GM21367 (cell line): ENCODE data around the gene RNU5D-1.
A peak's percentile ranks its signal among the peaks of the same experiment; 100 is the strongest.
"Not testable (repeated sequence)": the region's sequence is repeated elsewhere in the genome, so short reads cannot be mapped to it uniquely, and the experiment has no call there.

ENCODE experiments used
- ATAC-seq: cut with Tn5 transposase; IDR thresholded peaks from one replicate; pipeline ENCODE4 v1.9.1; 2021; ENCODE audit not compliant: unreplicated experiment

Gene RNU5D-1

DNA sequence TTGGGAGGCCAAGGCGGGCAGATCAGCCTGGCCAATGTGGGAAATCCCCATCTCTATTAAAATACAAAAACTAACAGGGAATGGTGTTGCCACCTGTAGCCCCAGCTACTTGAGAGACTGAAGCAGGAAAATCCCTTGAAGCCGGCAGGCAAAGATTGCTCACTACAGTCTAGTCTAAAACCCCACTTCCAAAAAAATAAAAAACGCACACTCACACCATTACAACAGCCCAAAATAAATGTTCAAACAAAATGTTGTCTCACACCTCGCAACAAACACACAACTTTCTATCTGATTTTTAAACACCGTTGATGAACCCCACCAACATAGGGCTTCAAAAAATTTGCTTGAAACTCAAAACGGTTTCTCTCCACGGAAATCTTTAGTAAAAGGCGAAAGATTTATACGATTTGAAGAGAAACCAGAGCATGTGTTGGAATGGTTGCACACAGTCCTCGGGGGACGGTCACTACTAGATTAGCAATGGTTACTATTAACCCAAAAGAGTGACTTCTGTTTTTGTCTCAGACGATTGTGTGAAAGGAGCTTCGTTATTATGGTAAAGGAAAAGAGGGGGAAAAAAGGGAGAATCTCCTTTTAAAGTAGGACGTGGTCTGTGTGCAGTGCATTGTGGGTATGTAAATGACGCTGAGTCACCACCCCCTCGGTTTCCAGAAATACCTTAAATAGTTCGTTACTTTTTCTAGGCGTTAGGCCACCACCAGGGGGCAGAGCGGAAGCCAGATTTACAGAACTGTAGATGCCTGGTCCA, at the start of gene RNU5D-1:
RNU5D-1 (minus strand) TSS at position 430 of the 772 bp plus-strand sequence.
- ATAC-seq: peak; percentile 56

DNA sequence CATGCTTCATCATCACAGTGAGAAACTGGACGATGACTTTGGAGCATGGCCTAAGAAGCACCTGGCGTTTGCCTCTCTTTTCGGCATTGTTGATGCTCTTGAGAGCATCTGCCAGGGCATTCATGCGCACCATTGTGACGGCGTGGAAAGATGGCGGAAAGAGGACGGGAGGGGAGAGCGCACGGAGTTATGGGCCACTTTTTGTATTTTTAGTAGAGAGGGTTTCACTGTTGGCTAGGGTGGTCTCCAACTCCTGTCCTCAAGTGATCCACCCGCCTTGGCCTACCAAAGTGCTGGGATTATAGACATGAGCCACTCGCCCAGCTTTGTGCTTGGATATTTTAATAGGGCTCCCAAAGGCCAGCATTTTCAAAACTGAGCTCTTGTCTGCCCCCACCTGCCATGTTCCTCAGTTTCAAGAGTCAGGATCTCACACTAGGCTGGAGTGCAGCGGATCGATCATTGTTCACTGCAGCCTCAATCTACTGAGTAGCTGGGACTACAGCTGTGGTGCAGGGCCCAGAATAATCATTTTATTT, 49.7 kb upstream of the RNU5D-1 start:
- no peak for ATAC-seq

- ATAC-seq: no peak
Observed at GRCh38 chr1:44778705-44779576, 48.0 kb upstream of the RNU5D-1 start.

- ATAC-seq: no peak
Observed at GRCh38 chr1:44777969-44778635, 47.1 kb upstream of the RNU5D-1 start.

GRCh38 chr1:44777547-44777946, 46.6 kb upstream of the RNU5D-1 start:
- ATAC-seq: no peak

DNA sequence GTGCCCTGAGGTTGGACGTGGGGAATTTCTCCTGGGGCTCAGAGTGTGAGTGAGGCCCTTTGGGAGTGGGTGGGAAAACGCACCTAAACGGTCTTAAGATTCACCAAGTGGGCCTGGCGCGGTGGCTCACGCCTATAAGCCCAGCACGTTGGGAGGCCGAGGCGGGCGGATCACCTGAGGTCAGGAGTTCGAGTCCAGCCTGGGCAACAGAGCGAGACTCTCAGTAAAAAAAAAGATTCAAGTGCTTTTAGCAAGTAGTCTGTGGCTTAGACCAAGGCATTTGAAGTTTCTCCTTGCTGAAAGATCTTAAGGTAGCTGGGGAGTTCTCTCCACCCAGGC, 45.7 kb upstream of the RNU5D-1 start:
- no peak for ATAC-seq

DNA sequence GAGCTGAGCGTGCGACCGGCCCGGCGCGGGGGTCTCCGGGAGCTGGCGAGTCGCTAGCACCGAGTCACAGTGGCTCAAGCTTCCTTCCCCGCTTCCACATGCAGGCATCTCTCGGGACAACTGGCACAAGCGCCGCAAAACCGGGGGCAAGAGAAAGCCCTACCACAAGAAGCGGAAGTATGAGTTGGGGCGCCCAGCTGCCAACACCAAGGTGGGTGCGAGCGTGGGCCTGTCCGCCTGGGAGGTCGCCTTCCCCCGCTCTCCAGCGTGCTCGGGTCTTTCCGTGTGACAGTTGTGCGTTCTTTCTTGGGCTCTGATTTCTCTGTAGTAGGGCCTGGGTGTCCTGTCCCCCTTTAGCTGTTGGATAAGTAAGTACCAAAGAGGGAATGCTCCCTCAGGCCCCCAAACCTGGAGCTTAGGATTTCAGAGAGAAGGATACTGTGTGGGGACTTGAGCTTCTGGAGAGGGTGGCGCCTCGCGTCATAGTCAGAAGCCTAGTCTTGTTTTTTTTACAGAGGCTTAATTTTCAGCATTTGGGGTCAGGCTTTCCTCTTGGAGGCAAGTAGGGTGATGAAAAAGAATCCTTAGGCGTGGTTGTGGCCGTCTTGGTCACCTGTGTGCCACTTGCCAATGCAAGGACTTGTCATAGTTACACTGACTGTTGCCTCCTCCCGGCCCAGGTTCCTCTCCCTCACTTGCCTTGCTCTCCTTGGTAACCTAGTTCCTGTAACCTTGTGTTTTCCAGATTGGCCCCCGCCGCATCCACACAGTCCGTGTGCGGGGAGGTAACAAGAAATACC, 45.2 kb upstream of the RNU5D-1 start:
- ATAC-seq: no peak

DNA sequence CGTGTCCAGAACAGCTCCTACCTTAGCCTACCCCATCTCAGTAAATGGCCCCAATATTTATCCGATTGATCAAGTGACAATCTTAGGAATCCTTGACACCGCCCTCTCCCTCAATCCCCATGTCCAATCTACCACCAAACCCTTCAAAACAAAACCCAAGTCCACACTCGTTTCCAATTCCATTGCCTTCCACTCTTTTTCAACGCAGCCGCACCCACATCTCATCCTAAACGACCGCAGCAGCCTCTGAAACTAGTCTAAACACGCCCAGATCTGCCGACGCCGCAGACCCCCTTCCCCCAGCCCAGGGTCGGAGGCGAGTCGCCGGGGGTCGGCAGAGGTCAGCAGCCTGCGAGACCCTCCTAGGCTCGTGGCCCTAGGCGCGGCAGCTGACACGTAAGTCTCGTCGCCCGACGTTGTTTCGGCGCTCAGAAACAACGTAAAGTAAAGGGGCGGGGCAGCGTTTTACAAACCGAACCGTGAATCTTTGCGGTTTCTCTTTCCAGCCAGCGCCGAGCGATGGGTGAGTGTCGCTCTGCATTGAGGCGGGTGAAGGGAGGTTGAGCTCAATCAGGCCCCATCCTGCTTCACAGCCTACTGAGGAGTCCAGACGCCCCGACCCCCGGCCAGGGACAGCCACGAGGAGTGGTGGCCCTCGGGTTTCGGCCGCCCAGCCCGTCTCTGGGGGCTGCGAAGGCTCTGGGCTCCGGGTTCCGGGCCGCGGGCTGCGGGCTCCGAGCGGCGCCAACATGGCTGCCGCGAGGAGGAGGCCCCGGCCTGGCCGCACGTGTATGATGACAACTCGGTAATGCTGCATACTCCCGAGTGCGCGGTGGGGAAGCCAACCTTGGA, 44.3 kb upstream of the RNU5D-1 start, which contains the start of gene RPS8:
RPS8 (plus strand) TSS at position 463 of the 852 bp plus-strand sequence; CDS start at position 520, 57 bp downstream.
- ATAC-seq: peak; percentile 80

DNA sequence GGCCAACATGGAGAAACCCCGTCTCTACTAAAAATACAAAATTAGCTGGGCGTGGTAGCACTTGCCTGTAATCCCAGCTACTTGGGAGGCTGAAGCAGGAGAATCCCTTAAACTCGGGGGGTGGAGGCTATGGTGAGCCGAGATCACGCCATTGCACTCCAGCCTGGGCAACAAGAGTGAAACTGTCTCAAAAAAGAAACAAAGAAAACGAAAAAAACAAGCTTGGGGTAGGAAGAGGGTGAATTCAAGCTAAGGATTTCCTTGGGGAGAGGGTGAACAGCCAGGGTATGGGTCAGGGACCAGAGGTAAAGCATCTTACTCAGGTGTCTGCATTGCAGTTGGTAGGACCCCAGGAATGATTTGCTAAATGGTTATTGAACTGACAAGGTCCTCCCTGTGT, 35.5 kb upstream of the RNU5D-1 start:
- ATAC-seq: not testable (repeated sequence)

DNA sequence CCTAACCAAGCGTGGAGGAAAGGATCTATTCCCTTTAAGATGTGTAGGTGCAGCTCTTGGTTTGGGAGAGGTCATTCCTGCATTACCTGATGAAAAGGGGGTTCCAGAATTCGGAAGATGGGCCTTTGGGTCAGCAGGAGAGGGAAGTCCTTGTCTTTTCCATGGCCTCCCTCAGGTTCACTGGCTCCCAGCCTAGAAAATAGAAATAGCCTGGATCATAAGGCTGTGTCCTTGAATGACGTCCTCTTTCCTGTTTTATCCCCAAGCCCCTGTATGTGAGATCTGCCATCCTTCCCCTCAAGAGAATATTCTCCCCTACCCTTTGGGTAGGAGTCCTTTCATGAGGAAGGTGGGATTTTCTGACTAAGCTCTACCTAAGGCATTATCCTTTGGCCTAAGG, 29.9 kb upstream of the RNU5D-1 start:
- ATAC-seq: no peak

- no peak for ATAC-seq
Observed at GRCh38 chr1:44759077-44759476, 28.1 kb upstream of the RNU5D-1 start.

DNA sequence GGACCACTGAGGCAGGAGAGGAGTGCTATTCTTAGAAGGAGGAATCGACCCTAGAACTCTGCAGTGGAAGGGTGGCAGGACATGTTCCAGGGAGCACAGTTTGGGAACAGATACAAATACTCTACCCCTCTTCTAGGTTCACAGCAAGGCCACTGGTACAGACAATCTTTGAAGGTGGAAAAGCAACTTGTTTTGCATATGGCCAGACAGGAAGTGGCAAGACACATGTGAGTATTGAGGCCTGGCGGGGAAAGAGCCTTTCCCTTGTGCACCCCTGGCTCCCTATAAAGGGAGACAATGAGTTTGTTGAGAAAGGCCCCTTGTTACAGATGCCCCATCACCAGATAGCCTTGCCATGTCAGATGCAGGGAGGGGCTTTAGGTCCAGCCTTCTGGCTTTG, 26.4 kb upstream of the RNU5D-1 start:
- peak; percentile 80 for ATAC-seq

- no peak for ATAC-seq
Observed at GRCh38 chr1:44747878-44748277, 16.9 kb upstream of the RNU5D-1 start.

GRCh38 chr1:44743211-44743610, 12.2 kb upstream of the RNU5D-1 start:
- ATAC-seq: no peak

- ATAC-seq: no peak
Observed at GRCh38 chr1:44740179-44740617, 9.2 kb upstream of the RNU5D-1 start.

DNA sequence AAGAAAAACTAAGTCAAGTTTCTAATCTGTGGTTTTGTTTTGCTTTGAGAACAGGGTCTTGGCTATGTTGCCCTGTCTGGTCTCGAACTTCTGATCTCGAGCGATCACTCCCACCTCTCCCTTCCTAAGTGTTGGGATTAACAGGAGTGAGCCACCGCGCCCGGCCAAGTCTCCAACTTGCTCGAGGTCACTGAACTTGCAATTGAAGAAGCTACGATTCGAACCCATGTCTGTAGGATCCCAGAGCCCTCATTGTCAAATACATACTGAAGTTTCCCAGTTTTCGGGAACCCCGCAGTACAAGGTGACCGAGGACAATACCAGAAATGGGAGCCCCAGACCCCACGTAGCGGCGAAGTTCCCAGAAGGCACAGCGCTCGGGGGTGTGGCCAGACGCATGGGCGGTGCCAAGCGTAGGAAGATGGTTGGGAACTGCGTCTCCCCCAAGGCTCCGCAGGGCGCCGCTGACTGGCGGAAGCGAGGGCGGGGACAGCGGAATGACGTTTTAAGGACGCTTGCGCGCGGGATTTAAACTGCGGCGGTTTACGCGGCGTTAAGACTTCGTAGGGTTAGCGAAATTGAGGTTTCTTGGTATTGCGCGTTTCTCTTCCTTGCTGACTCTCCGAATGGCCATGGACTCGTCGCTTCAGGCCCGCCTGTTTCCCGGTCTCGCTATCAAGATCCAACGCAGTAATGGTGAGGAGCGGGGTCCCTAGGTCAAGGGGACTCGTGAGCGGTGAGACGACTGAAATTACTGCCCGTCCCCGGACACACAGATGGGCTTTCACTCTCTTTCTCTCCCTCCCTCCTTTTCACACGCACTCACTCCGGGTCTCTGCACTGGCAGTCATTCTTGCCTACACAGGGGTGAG, 8.6 kb upstream of the RNU5D-1 start, which contains the start of gene KIF2C:
KIF2C (plus strand) TSS at position 531 of the 872 bp plus-strand sequence; CDS start at position 627, 96 bp downstream.
- peak; percentile 93 for ATAC-seq

GRCh38 chr1:44738953-44739306, 8.0 kb upstream of the RNU5D-1 start:
- ATAC-seq: not testable (repeated sequence)

DNA sequence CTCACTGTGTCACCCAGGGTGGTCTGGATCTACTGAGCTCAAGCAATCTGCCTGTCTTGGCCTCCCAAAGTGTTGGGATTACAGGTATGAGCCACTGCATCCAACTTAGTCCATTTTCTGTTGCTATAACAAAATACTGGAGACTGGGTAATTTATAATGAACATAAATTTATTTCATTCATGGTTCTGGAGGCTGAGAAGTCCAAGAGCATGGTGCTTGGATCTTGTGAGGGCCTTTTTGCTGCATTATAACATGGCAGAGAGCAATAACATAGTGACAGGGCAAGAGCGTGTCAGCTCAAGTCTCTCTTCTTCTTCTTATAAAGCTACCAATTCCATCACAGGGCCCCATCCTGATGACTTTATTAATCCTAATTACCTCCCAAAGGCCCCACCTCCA, 5.0 kb upstream of the RNU5D-1 start:
- ATAC-seq: no peak
